Stimulated activated naive B cell treated with anti-CD40 and anti-IgM and Interleukin-4, amounts not matched to agents 10 μg/mL and 1 μg/mL and 100 μg/mL, for 72 hours (primary cell): ENCODE data around the gene OSR1.
"Not testable (repeated sequence)": the region's sequence is repeated elsewhere in the genome, so short reads cannot be mapped to it uniquely, and the experiment has no call there.

Source experiments
- ATAC-seq, 2 donors: fragments of 150-1000 bp; cut with Tn5 transposase; replicated peaks; 2 replicates each; pipeline ENCODE4 v1.10.0; 2021; ENCODE audit warnings: moderate library complexity in 1 of 2
- DNase-seq: peaks from one replicate; pipeline ENCODE4 v3.0.0; 2021
- H3K27ac Mint-ChIP-seq: one replicate; pipeline ENCODE4 v1.8.0; 2022; ENCODE audit warnings: mild to moderate bottlenecking, mixed read lengths
- H3K27me3 Mint-ChIP-seq, 2 donors: one replicate each; pipeline ENCODE4 v1.8.0; 2022; ENCODE audit warnings: mixed read lengths in 2 of 2
- H3K36me3 Mint-ChIP-seq, 2 donors: one replicate each; pipeline ENCODE4 v1.8.0; 2022; ENCODE audit warnings: mixed read lengths in 2 of 2, mild to moderate bottlenecking in 1 of 2
- H3K4me1 Mint-ChIP-seq, 2 donors: one replicate each; pipeline ENCODE4 v1.8.0; 2022; ENCODE audit warnings: mixed read lengths in 2 of 2, mild to moderate bottlenecking in 1 of 2
- H3K4me3 Mint-ChIP-seq, 2 donors: one replicate each; pipeline ENCODE4 v1.8.0; 2022; ENCODE audit warnings: mild to moderate bottlenecking in 2 of 2, mixed read lengths in 2 of 2, moderate library complexity in 1 of 2
- H3K9me3 Mint-ChIP-seq, 2 donors: one replicate each; pipeline ENCODE4 v1.8.0; 2022; ENCODE audit warnings: mixed read lengths in 2 of 2, mild to moderate bottlenecking in 1 of 2

OSR1 gene

DNA sequence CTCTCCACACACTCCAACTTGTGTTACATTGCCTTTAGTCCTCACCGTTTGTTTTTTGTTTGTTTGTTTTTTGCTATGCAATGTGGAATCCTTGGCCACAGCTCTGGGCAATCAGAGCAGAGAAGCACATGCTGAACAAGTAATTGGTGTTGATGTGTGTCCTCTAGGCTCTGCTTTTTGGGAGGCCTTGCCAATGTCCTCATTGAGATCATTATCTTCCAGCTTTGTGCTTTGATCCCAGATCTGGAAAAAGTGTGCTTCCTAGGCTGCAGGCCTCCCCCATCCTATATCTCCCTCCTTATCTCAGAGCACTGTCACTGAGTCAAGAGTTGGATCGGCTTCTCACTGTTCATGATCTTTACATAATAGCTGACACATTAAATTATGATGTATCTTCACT, 25.9 kb downstream of the OSR1 start:
- H3K27me3 Mint-ChIP-seq: peaks cover 0 to 7% of the 10 kb centered on the region in 2 donors
- H3K4me1 Mint-ChIP-seq: no peaks in the 10 kb centered on the region
- no peak overlapping the region for H3K4me3 Mint-ChIP-seq

GRCh38 chr2:19331450-19331849, 27.0 kb downstream of the OSR1 start:
- no peaks in the 10 kb centered on the region for H3K9me3 Mint-ChIP-seq
- H3K4me1 Mint-ChIP-seq: no peaks in the 10 kb centered on the region
- no peak overlapping the region for H3K27ac Mint-ChIP-seq
- peaks cover 0 to 3% of the 10 kb centered on the region in 2 donors for H3K36me3 Mint-ChIP-seq
- H3K27me3 Mint-ChIP-seq: peaks cover 0 to 7% of the 10 kb centered on the region in 2 donors
- DNase-seq (no peak), ATAC-seq (no peak)
- H3K4me3 Mint-ChIP-seq: no peak overlapping the region

More for the DNA sequence above, 25.9 kb downstream of the OSR1 start:
- Mint-ChIP-seq H3K27ac (no peak overlapping the region), H3K9me3 (no peaks in the 10 kb centered on the region), H3K36me3 (peaks cover 0 to 3% of the 10 kb centered on the region in 2 donors)
- ATAC-seq: no peak
- no peak for DNase-seq

DNA sequence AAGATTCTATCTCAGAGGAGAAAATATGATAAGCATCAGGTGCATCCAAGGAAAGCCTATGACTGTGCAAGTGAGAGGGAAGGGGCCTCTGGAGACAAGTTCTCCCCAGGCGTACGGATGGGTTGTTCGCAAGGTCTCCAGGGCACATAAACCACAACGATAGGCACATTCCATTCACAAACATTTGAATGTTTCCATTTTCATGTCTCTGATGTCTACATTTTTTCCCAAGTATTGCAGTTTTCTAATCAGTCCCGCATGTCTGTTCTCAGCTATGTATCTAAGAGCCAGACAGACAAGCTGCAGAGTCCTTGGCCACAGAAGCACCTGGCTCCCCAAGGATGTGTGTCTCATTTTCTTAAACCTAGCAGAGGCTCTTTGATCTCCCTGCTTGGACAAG, 28.0 kb downstream of the OSR1 start:
- Mint-ChIP-seq H3K27ac (no peak overlapping the region), H3K9me3 (no peaks in the 10 kb centered on the region), H3K4me3 (no peak overlapping the region), H3K4me1 (no peaks in the 10 kb centered on the region), H3K36me3 (peaks cover 0 to 3% of the 10 kb centered on the region in 2 donors), H3K27me3 (peaks cover 0 to 7% of the 10 kb centered on the region in 2 donors)
- ATAC-seq (no peak), DNase-seq (no peak)

GRCh38 chr2:19329445-19329844, 29.0 kb downstream of the OSR1 start:
- peaks cover 0 to 7% of the 10 kb centered on the region in 2 donors for H3K27me3 Mint-ChIP-seq
- DNase-seq (no peak), ATAC-seq (no peak)
- H3K9me3 Mint-ChIP-seq: no peaks in the 10 kb centered on the region
- no peaks in the 10 kb centered on the region for H3K4me1 Mint-ChIP-seq
- no peak overlapping the region for H3K4me3 Mint-ChIP-seq
- peaks cover 0 to 3% of the 10 kb centered on the region in 2 donors for H3K36me3 Mint-ChIP-seq
- no peak overlapping the region for H3K27ac Mint-ChIP-seq

GRCh38 chr2:19327496-19327895, 30.9 kb downstream of the OSR1 start:
- Mint-ChIP-seq H3K27ac (no peak overlapping the region), H3K27me3 (peaks cover 0 to 7% of the 10 kb centered on the region in 2 donors), H3K4me3 (no peak overlapping the region), H3K4me1 (no peaks in the 10 kb centered on the region), H3K36me3 (no peaks in the 10 kb centered on the region), H3K9me3 (no peaks in the 10 kb centered on the region)
- DNase-seq (no peak), ATAC-seq (no peak)

DNA sequence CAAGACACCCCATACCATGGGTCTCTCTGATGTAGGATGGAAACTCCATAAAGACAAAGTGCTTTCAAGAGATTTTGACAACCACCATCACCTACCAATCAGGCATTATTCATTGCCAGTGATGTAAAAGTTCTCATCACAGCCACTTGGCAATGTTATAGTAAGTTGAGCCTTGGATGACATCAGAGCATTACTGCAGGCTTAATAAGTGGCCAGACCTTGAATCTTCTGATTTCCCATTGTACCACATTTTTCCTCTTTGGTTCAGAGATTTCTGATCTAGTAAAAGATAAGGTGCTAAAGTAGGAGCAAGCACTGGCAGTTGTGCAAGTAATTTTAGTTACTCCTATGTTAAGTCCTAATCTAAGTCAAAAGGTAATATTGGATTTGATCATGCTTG, 36.5 kb downstream of the OSR1 start:
- H3K36me3 Mint-ChIP-seq: peaks cover 2 to 4% of the 10 kb centered on the region in 2 donors
- H3K27me3 Mint-ChIP-seq: no peaks in the 10 kb centered on the region
- no peaks in the 10 kb centered on the region for H3K9me3 Mint-ChIP-seq
- no peaks in the 10 kb centered on the region for H3K4me1 Mint-ChIP-seq
- H3K4me3 Mint-ChIP-seq: no peak overlapping the region
- DNase-seq: no peak
- H3K27ac Mint-ChIP-seq: no peak overlapping the region
- no peak for ATAC-seq

DNA sequence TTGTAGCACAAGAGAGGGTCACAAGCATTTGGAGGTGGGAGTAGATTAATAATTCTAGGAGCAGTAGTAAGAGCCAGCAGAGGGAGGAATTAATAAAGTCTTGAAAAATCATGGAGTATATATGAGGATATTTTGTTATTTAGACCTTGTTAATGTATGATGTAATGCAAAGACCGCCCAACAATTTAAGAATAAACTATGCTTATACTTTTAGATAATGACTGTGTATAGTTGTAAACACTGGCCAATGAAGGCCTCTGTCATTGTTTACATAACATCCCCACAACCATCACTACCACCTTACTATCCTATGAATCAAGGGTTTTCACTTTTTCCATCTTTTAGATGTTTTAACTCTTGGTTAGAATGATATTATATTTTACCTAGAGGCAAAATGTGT, 37.6 kb downstream of the OSR1 start:
- no peaks in the 10 kb centered on the region for H3K27me3 Mint-ChIP-seq
- no peak for ATAC-seq
- H3K9me3 Mint-ChIP-seq: no peaks in the 10 kb centered on the region
- no peak overlapping the region for H3K4me3 Mint-ChIP-seq
- H3K36me3 Mint-ChIP-seq: peaks cover 2 to 4% of the 10 kb centered on the region in 2 donors
- DNase-seq: no peak
- no peaks in the 10 kb centered on the region for H3K4me1 Mint-ChIP-seq
- H3K27ac Mint-ChIP-seq: no peak overlapping the region

DNA sequence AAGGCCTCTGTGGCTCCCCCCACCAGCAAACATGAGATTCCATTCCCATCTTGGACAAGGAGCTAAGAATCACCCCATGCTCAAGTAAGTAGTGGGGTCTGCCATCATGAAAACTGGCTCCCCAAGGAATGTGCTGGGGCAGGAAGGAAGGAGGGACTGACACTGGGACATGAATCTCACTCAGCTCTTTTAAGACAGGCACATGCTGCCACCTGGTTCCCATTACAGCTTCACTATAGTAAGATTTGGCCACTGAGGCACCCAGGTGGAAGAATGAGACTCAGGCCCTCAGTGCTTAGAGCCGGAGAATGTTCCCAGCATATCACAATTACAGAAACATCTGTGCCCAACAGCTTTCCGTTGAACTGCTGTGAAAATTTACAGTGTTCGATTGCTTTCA, 38.7 kb downstream of the OSR1 start:
- no peaks in the 10 kb centered on the region for H3K27me3 Mint-ChIP-seq

DNA sequence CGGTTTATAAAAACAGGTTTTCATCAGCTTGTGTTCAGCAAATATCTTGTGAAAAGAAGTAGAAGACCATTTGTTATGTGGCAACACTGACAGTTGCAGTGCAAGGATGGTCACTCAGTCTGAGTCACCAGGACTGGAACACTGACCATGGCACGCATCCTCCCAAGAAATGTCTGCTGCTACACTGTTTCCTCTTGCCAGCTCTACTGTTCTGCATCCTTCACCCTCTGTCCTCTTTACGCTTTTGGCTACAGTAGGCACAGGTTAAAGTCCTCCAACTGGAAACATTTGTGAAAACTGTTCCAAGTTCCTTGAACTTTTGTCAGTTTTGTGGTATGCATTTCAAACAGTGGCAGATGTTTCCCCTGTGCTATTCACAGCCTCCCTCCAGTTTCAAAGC, 39.4 kb downstream of the OSR1 start:
- ATAC-seq (no peak), DNase-seq (no peak)
- Mint-ChIP-seq H3K27me3 (no peaks in the 10 kb centered on the region), H3K9me3 (no peaks in the 10 kb centered on the region), H3K4me3 (no peak overlapping the region), H3K36me3 (peaks cover 2 to 4% of the 10 kb centered on the region in 2 donors), H3K27ac (no peak overlapping the region), H3K4me1 (no peaks in the 10 kb centered on the region)

More for the DNA sequence above, 38.7 kb downstream of the OSR1 start:
- Mint-ChIP-seq H3K27ac (no peak overlapping the region), H3K4me3 (no peak overlapping the region), H3K36me3 (peaks cover 2 to 4% of the 10 kb centered on the region in 2 donors), H3K4me1 (no peaks in the 10 kb centered on the region), H3K9me3 (no peaks in the 10 kb centered on the region)
- ATAC-seq (no peak), DNase-seq (no peak)

GRCh38 chr2:19313553-19313952, 44.9 kb downstream of the OSR1 start:
- Mint-ChIP-seq H3K9me3 (peaks cover 0 to 2% of the 10 kb centered on the region in 2 donors), H3K36me3 (peaks cover 0 to 3% of the 10 kb centered on the region in 2 donors), H3K27me3 (peaks cover 0 to 2% of the 10 kb centered on the region in 2 donors), H3K4me3 (no peak overlapping the region), H3K4me1 (no peaks in the 10 kb centered on the region), H3K27ac (no peak overlapping the region)
- ATAC-seq (no peak), DNase-seq (no peak)

- peaks cover 0 to 4% of the 10 kb centered on the region in 2 donors for H3K36me3 Mint-ChIP-seq
- no peak overlapping the region for H3K4me3 Mint-ChIP-seq
- DNase-seq: no peak
- H3K27ac Mint-ChIP-seq: no peak overlapping the region
- H3K27me3 Mint-ChIP-seq: peaks cover 0 to 4% of the 10 kb centered on the region in 2 donors
- peak in 1 of 2 donors; percentile 57 for ATAC-seq
- no peaks in the 10 kb centered on the region for H3K4me1 Mint-ChIP-seq
- peaks cover 0 to 3% of the 10 kb centered on the region in 2 donors for H3K9me3 Mint-ChIP-seq
These were observed 45.5 kb downstream of the OSR1 start for GRCh38 chr2:19312949-19313348.

GRCh38 chr2:19306065-19306464, 52.4 kb downstream of the OSR1 start:
- not testable (repeated sequence) for ATAC-seq, H3K27me3 Mint-ChIP-seq, H3K4me3 Mint-ChIP-seq, DNase-seq, H3K36me3 Mint-ChIP-seq, H3K27ac Mint-ChIP-seq, H3K4me1 Mint-ChIP-seq, H3K9me3 Mint-ChIP-seq

GRCh38 chr2:19305400-19306055, 52.9 kb downstream of the OSR1 start:
- not testable (repeated sequence) for DNase-seq, H3K4me3 Mint-ChIP-seq, H3K27me3 Mint-ChIP-seq, H3K36me3 Mint-ChIP-seq, H3K9me3 Mint-ChIP-seq, ATAC-seq, H3K27ac Mint-ChIP-seq, H3K4me1 Mint-ChIP-seq

DNA sequence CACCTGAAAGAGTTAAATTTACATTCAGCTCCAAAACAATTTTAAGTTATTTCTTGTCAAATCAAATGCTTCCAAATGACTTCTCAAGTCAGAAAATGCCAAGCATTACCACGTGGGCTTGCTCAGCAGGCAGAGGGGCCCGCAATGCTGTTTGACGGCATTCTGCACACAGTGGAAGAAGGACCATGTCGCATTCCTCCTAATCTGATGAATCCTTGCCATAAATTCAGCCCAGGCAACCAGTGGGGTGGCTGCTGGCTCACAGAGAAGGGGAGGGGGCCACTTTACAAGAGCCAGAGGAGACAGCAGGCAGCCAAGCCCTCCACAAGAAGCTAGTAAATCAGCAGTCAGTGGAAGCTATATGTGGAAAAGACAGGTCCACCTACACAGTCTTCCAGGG, 56.7 kb downstream of the OSR1 start:
- Mint-ChIP-seq H3K27ac (no peak overlapping the region), H3K36me3 (no peaks in the 10 kb centered on the region), H3K4me3 (no peak overlapping the region), H3K4me1 (no peaks in the 10 kb centered on the region), H3K9me3 (no peaks in the 10 kb centered on the region), H3K27me3 (no peaks in the 10 kb centered on the region)
- DNase-seq: no peak
- ATAC-seq: no peak
